T-helper 1 cell (primary cell): ENCODE measurements around the gene TYW3.
A peak's percentile ranks its signal among the peaks of the same experiment; 100 is the strongest.

Experiments
- DNase-seq, 5 donors: peaks; one replicate each; pipeline ENCODE4 v3.0.0-alpha.2; 2012 to 2020
- total RNA-seq, 4 donors: gene quantifications; one replicate each; lab custom pipeline; 2026; lab: John Stamatoyannopoulos, UW

The TYW3 gene, protein sequence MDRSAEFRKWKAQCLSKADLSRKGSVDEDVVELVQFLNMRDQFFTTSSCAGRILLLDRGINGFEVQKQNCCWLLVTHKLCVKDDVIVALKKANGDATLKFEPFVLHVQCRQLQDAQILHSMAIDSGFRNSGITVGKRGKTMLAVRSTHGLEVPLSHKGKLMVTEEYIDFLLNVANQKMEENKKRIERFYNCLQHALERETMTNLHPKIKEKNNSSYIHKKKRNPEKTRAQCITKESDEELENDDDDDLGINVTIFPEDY
- 18.6 to 21.9 (median 19.4) reads per million in 4 donors for total RNA-seq

DNA sequence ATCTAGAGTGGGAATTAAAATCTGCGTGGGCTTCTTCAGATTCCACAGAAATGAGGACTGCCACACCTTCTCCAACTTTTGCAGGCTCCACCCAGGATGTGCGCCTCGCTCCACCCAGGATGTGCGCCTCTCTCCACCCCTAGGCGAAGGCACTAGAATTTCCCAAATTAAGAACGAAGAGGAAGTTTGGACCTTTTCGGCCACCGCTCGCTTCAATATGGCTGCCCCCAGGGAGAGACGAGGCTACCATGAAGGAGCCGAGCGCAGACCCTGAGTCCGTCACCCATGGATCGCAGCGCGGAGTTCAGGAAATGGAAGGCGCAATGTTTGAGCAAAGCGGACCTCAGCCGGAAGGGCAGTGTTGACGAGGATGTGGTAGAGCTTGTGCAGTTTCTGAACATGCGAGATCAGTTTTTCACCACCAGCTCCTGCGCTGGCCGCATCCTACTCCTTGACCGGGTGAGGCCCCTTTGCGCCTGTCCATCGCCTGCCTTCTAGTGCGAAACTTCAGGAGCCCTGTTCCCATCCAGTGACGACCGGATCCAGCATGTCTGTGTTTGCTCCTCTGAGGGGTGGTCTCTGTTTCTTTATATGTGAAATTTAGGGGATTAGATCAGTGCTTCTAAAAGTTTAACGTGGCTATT is at the start of gene TYW3, which contains the start of gene CRYZ:
Gene TYW3 (plus strand): TSS at position 193 of the 644 bp plus-strand sequence. CDS start 93 bp downstream, at position 286.
Gene CRYZ (minus strand): TSS at position 91 of the 644 bp plus-strand sequence. CDS start 8,229 bp downstream, outside the sequence.
- peak; percentile 70 to 92 (median 77) for DNase-seq

DNA sequence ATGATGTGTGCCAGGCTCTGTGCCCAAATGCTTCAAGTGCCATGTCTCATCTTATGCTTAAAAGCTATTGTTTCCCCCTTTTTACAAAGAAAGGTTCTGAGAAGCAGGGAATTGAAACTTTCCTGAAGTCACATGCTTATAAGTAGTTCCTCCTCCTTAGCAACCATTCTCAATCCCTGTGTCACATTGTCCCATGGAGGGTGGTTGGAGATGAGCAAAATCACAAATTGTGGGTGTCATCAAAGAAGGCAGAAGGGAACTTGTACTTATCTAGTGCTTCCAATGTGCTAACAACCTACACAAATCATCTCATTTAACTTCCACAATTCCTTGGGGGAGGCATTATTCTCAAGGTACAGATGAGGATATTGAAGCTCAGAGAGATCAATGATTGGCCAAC is 49.3 kb upstream of the TYW3 start:
- DNase-seq = no peak

DNA sequence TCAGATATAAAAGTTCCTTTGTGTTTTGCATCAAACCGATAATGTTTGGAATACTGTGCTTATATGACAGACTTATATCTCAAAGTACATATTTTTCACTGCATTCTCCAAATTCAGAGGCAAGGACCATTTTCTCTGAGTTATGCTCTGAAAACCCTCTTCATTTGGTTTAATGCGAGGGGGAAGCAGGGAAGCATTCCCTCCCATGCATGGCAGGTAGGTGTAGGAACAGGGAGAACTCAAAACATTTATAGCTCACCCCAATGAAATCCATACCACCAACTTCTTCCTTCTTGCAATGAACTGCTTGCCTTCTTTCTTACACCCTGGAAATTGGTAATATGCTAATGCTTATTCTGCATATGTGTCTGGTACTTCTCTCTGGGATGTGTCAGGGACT is 48.7 kb upstream of the TYW3 start:
- no peak for DNase-seq

DNA sequence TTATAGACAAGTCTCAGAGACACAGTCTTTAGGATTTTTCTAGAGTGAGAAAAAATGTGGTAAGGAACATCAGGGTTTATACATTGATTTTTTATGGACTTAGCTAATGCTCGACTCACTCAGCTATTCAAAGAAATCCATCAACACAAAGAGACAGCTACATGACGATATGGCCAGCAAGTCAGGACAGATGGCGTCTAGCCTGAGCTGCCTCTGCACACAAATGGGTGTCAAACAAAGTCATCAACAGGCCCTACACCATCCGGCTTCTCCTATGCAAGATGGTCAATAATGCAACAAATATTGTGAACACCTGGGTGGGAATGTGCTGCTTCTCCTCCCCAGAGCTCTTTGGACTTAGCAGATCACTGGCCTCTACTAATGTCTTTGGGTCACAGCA is 46.0 kb upstream of the TYW3 start:
- DNase-seq = no peak

DNA sequence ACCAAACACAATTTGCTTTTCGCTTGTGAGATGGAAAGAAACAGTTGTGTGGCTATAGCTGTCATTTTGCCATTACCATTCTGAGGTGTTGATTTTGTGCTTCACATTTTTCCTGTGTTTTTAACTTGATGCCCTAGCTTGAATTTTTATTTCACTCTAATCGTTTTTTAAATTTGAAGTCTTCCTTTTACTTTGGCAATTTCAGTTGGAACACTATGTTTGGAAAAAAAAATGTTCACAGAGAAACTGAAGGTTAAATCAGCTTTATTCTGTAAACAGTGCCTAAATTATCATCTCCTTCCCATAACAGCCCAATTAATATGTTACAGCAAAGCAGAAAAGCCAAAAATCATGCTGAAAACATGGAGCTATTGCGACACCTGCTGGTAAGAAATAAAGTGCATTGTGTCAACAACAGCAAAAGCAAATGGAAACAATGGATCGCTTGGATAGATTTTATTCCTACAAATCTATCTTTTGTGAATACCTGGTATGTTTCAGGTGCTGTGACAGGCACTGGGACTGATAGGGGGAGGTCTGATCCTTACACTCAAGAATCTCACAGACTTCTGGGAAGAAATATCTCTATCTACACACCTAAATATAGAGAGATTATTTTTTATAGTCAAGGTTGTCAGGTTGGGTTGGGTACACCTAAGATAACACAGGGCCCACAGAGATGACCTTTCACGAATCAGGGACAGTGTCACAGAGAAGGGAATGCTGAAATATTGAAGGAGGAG is 43.2 kb upstream of the TYW3 start:
- peak in 3 of 5 donors; percentile 18 to 43 (median 22) for DNase-seq

DNA sequence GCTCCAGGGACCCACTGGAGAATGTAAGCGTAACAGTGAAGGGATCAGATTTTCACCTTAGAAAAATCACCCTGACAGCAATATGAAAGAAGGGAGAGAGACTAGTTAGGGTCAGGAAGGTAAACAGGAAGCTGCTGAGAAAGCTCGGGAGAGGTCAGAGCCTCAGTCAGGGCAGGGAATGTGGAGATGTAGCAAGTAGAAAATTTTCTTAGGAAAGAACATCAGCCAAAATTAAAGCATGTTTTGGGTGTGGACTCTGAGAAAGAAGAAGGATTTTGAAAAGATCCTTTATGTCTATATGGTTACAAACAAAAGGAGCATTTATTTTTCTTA is 42.6 kb upstream of the TYW3 start:
- DNase-seq = no peak

DNA sequence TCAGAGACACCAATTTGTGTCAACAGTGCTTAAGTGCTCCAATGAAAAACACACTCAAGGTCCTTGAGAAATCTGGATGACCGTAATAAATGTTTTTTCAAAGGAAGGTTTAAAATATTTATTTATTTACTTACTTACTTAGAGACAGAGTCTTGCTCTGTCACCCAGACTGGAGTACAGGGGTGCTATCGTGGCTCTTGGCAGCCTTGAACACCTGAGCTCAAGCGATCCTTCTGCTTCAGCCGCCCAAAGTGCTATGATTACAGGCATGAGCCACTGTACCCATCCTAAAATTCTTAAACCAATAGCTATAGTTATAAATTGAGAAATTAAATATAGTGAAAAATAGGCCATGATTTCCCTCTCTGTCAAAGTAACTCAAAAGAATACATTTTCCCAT is 42.0 kb upstream of the TYW3 start:
- DNase-seq = no peak

DNA sequence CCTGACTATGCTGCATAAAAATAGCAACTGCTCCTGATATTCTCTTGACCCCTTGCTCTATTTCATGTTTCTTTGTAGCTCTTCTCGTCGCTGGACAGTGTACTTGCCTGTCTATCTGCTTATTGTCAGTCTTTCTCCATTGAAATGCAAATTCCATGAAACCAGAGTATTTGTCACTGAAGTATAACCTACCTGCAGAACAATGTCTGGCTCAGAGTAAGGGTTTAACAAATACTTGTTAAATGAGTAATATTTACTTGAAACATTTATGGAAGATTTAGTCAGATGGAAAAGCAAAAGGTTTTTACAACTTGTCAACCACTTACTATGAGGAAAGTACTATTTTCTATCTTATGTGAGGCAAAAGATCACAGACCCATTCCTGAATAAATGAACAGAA is 39.5 kb upstream of the TYW3 start:
- no peak for DNase-seq

DNA sequence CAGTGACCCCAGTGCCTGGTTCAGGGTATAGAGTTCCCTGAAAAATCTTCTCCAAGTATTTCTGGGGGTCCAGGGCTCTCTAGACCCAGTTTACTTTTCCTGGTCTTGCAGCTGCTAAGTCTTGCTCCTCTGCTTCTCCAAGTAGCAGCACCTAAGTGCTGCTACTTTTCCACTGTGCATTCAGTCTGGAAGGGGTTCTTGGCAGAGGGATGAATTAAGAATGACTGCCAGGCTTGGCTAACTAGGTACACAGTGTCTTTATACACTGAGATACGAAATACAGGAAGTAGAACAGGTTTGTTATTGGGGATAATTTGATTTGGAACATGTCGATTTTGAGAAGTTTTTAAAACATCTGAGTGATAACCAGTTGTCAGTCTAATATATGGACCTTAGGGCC is 35.1 kb upstream of the TYW3 start:
- DNase-seq = no peak

DNA sequence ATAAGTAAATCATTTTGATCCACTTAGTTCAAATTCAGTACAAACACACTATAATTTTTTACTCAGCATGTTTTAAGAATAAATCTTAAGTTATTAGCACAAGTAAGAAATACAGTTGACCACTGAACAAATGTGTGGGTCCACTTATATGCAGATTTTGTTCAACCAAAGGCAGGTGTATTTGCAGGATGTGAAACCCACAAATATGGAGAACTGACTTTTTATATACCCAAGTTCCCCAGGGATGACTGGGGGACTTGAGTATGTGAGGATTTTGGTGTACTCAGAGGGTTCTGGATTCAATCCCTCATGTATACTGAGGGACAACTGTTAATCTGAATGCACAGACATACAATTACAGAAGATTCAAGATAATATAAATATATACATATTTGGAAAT is 33.6 kb upstream of the TYW3 start:
- no peak for DNase-seq

DNA sequence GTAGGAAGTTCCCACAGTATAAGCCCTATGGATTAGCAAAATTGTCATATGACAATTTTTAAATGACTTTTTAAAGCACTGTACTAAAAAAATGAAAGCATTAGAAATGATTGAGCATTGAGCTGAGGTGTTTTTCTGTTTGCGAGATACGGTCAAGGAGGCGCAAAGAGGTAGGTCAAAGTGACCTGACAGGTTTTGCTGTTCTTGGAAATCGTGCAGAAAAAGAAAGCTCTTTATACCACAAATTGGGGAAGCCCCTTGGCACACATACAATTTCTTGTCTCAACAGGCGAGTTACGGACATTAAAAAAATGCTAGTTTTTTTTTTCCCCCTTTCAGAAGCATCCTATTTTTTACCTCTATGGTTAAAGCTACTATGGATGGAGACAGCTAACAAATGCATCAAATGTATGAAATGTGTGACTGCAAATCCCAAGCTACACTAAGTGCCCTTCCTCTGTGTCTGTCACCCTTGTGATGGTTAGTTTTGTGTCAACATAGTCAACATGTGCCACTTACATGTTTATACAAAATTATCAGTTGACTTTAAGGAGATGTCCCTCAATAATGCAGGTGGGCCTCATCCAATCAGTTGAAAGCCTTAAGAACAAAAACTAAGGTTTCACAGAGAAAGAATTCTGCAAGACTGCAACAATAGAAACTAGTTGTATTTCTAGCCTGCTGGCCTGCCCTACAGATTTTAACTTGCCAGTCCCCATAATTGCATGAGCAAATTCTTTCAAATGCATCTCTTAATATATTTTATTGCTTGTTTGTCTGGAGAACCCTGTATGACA is 29.4 kb upstream of the TYW3 start:
- DNase-seq = no peak

DNA sequence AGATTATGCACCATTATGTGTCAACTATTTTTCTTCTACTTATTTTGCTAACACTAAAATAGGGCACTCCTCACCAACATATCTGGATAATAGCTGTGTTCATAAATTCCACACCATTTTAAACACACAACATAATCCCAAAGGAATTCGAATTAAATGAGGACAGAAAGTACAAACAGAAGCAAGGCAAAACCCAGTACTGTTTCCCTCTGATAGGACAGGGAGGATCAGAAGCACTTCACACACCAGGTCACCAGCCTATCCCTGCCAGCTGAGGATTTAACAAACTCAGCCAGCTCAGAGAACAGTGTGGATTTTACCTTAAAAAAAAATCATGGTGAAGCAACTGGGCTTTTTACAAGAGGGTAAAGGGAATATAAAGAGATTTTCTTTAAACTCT is 20.1 kb upstream of the TYW3 start:
- no peak for DNase-seq

DNA sequence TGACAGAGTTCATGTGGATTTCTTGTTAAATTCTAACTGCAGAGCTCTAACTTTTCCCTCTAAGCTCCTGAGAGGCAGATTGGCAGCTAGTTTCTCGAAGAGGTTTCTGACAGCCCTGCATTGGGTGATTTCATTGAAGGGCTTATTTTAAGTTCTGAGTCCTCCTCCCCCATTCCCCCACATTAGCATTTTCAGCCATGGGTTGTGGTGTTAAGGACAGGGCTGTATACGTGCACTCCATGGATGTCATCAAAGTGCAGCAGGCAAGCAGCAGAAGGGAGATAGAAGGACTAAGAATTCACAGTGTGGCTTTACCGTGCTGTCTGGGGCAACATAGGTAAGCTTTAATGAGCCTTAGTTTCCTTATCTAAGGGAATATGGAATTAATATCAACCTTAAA is 19.1 kb upstream of the TYW3 start:
- DNase-seq = no peak

DNA sequence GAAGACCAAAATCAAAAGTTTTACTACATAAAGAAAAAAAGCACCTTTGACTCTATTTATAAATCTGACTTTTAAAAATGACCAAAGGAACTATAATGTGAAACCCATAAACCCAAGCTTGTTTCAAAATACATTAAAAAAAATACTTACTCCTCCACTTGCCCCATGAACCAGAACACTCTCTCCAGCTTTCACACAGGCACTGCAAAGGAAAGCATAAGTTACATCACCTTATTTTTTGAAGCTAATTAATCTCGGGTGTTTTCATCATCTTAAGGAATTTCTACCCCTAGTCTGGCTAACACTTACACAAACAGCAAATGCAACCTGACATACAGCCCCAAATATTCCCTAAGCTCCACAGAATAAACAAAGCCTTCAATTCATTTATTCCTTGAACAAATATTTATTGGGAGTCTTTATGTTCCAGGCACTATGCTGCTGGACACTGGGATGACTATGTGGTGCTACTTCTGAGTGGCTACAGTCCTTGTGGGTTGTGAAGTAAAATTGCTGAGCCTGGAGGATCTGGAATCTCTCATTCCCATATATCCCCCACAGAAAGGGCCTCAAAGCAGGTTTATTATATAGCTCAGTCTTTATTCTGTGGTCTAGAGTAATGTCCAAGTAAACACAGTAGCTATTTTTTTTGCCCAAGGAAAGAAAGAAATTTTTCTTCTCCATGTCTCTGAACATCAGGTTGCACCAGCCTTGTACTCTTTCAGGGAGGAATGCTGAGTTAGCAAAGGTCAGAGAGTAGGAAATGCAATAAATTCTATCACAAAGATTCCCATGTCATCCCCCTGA is 18.3 kb upstream of the TYW3 start:
- DNase-seq = no peak

DNA sequence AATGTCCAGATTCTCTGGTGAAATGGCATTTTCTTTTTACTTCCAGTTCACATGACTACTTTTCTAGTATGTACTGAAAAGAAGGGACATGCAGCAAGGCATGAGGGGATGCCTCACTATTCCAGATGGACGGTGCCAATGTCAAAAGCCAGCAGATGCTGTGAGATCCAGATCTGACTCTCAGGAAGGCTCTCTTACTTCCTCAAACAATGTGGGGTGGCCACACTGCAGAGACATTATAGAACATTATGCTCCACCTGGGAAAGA is 17.8 kb upstream of the TYW3 start:
- no peak for DNase-seq

DNA sequence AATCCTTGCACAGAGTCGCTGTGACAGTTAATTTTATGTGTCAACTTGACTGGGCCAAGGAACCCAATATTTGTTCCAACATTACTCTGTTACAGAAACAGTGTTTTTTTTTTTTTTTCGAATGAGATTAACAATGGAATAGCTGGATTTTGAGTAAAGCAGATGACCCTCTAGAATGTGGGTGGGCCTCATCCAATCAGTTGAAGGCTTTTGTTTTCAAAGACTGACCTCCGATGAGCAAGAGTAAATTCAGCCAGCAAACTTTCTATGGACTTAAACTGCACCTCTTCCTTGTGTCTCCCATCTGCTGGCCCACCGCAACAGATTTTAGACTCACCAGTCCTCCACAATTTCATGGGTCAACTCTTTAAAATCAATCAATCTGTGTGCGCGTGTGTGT is 17.1 kb upstream of the TYW3 start:
- DNase-seq = no peak

DNA sequence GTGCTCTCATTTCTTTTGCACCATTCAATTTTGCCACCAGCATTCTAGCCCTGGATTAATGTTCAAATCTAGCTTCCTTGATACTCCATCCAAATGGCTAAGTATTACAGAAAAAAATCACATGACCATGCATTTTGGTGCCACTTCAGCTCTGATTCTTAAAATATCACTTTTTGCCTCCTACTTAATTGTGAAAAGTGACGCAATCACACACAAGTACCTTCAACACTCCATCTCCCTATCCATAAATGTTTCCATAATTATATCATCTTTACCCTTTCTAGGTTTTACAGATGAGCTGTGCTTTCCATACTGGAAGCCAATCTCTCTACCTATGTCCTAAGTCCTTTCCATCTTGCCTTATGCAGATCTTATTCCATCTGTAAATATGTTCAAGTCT is 16.1 kb upstream of the TYW3 start:
- DNase-seq = no peak

DNA sequence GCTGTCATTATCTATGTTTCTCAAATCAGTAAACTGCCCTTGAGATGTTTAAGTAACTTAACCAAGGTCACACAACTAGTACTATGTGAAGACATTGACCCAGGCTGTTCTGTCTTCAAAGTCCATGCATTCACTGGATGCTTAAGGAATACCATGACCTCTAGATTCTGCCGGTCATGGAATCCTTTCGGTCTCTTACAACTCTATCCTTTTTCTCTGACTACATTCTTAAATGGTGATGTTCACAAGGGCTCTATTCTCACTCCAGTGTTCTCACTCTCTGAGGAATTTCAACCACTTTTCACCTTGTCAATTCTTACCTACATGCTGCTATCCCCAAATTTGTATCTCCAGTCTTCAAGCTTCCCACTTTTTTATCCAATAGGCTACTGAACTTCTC is 15.3 kb upstream of the TYW3 start:
- DNase-seq = no peak

DNA sequence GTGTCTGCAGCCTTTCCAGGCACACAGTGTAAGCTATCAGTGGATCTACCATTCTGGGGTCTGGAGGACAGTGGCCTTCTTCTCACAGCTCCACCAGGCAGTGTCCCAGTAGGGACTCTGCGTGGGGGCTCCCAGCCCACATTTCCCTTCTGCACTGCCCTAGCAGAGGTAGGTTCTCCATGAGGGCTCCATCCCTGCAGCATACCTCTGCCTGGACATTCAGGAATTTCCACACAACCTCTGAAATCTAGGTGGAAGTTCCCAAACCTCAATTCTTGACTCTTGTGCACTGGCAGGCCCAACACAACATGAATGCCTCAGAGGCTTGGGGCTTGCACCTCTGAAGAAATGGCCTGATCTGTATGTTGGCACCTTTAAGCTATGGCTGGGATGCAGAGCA is 6.9 kb upstream of the TYW3 start:
- no peak for DNase-seq

DNA sequence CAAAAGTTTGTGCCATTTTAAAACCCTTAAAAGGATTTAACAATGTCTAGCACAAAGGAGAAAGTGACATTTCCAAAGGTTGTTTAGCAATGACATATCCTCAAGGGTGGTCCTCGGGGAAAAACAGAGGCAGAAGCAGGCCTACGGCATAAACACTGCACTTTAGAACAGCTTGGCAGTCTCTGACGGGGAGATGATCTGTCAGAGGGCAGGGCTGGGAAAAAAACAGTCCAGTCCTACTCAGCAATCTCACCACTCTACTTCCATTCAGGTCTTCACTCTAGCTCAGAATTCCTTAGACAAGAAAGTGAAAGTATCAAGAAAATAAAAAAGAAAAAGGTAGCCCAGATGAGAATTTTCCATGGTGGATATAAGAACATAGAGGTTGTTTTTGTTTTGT is 4.2 kb upstream of the TYW3 start:
- no peak for DNase-seq

DNA sequence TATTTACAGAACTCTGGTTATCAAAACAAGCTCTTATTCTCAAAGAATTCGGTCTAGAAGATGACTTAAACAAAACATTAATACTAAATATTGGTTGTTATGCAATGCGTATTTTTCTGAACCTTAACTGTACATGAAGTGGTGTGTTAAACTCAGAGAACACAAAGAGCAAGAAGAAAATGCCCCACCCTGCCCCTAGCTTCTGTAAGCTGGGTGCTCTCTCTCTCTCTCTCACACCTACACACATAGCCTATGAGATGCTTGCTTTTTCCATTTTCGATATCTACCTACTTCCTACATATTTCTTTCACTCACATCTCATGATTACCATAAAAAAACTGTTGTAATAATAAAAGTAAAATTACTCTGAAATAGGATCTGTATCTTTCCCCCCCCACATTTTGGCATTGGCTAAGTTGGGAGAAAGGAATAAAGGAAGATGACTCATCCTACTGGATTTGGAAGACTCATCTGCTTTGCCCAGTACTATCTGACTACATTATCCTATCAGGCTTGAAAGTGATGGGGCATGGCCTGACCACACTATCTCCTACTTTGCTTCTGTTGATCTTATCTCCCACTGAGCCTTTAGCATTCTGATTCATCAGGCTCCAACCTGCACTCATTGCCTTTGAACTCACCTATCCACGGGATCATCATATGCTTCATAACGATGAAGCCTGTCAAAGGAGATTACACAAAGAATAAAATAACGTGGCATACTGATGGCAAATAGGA is 3.0 kb upstream of the TYW3 start:
- peak in 1 of 5 donors; percentile 19 for DNase-seq
